H9 (cell line): Measurements from ENCODE around the gene GHRHR. TPM values are rescaled to one million over a fixed set of nuclear protein-coding genes. Genes with fewer than 3 reads are reported as not detected.

ENCODE experiments used
- DNase-seq: peaks from one replicate; pipeline ENCODE4 v3.0.0-alpha.2; 2017
- H2AFZ ChIP-seq: one replicate; pipeline ENCODE4 v1.6.1; 2013; ENCODE audit warnings: mild to moderate bottlenecking, low read length, control low read depth, moderate library complexity
- H2AK5ac ChIP-seq: 2 replicates; pipeline ENCODE4 v1.6.1; 2013; ENCODE audit warnings: low read length, control low read depth, mixed read lengths; ENCODE audit not compliant: insufficient read length
- H2BK120ac ChIP-seq: one replicate; pipeline ENCODE4 v1.6.1; 2013; ENCODE audit warnings: low read depth, mild to moderate bottlenecking, low read length, control low read depth, inconsistent platforms; ENCODE audit not compliant: poor library complexity, severe bottlenecking
- H2BK12ac ChIP-seq: 2 replicates; pipeline ENCODE4 v1.6.1; 2013; ENCODE audit warnings: low read length, control low read depth, mixed read lengths, low read depth; ENCODE audit not compliant: insufficient read length
- H2BK15ac ChIP-seq: 2 replicates; pipeline ENCODE4 v1.6.1; 2013; ENCODE audit warnings: low read depth, low read length, control low read depth
- H2BK20ac ChIP-seq: one replicate; pipeline ENCODE4 v1.6.1; 2013; ENCODE audit warnings: low read depth, mild to moderate bottlenecking, low read length, control low read depth, inconsistent platforms; ENCODE audit not compliant: poor library complexity, severe bottlenecking
- H2BK5ac ChIP-seq: 2 replicates; pipeline ENCODE4 v1.6.1; 2013; ENCODE audit warnings: low read length, control low read depth, mixed read lengths; ENCODE audit not compliant: insufficient read length
- H3K14ac ChIP-seq: 2 replicates; pipeline ENCODE4 v1.6.1; 2013; ENCODE audit warnings: low read length, control low read depth; ENCODE audit not compliant: insufficient read depth
- H3K18ac ChIP-seq: 2 replicates; pipeline ENCODE4 v1.6.1; 2013; ENCODE audit warnings: low read depth, mild to moderate bottlenecking, mixed read lengths, low read length, control low read depth; ENCODE audit not compliant: insufficient read length
- H3K23ac ChIP-seq: 2 replicates; pipeline ENCODE4 v1.6.1; 2013; ENCODE audit warnings: low read length, control low read depth, mixed read lengths, low read depth; ENCODE audit not compliant: insufficient read length
- H3K23me2 ChIP-seq: 2 replicates; pipeline ENCODE4 v1.6.1; 2013; ENCODE audit warnings: low read depth, mild to moderate bottlenecking, mixed read lengths, low read length, control low read depth; ENCODE audit not compliant: insufficient read length, poor library complexity, severe bottlenecking
- H3K27ac ChIP-seq: 2 replicates; pipeline ENCODE4 v1.5.1; 2013; ENCODE audit warnings: low read length, control low read depth, mixed read lengths, low read depth; ENCODE audit not compliant: insufficient read length
- H3K27me3 ChIP-seq: 2 replicates; pipeline ENCODE4 v1.6.1; 2013; ENCODE audit warnings: low read length, control low read depth, inconsistent platforms; ENCODE audit not compliant: insufficient read depth
- H3K4ac ChIP-seq: 2 replicates; pipeline ENCODE4 v1.6.1; 2013; ENCODE audit warnings: low read depth, mild to moderate bottlenecking, control low read depth, inconsistent platforms, low read length, moderate library complexity
- H3K4me1 ChIP-seq: 2 replicates; pipeline ENCODE4 v1.6.1; 2013; ENCODE audit warnings: low read length, control low read depth, inconsistent platforms; ENCODE audit not compliant: insufficient read depth
- H3K4me2 ChIP-seq: 2 replicates; pipeline ENCODE4 v1.6.1; 2013; ENCODE audit warnings: low read length, control low read depth, mixed read lengths; ENCODE audit not compliant: insufficient read length, insufficient read depth
- H3K56ac ChIP-seq: 2 replicates; pipeline ENCODE4 v1.6.1; 2013; ENCODE audit warnings: low read depth, mild to moderate bottlenecking, mixed read lengths, low read length, control low read depth; ENCODE audit not compliant: insufficient read length
- H3K79me1 ChIP-seq: 2 replicates; pipeline ENCODE4 v1.6.1; 2013; ENCODE audit warnings: low read depth, mild to moderate bottlenecking, moderate library complexity, low read length, control low read depth, inconsistent platforms; ENCODE audit not compliant: insufficient read depth, poor library complexity, severe bottlenecking
- H3K79me2 ChIP-seq: 2 replicates; pipeline ENCODE4 v1.6.1; 2013; ENCODE audit warnings: low read length, control low read depth, inconsistent platforms; ENCODE audit not compliant: insufficient read depth
- H3K9ac ChIP-seq: 2 replicates; pipeline ENCODE4 v1.6.1; 2013; ENCODE audit warnings: low read length, control low read depth, mixed read lengths; ENCODE audit not compliant: insufficient read length; ENCODE audit errors: extremely low read depth
- H3K9me3 ChIP-seq: one replicate; pipeline ENCODE4 v1.6.1; 2013; ENCODE audit warnings: low read depth, low read length, inconsistent platforms; ENCODE audit not compliant: control insufficient read depth
- H3T11ph ChIP-seq: one replicate; pipeline ENCODE4 v1.6.1; 2013; ENCODE audit warnings: mild to moderate bottlenecking, low read length, control low read depth, inconsistent platforms
- H4K20me1 ChIP-seq: one replicate; pipeline ENCODE4 v1.6.1; 2013; ENCODE audit not compliant: control insufficient read depth, insufficient read length, insufficient read depth
- H4K5ac ChIP-seq: 2 replicates; pipeline ENCODE4 v1.6.1; 2013; ENCODE audit warnings: low read depth, mild to moderate bottlenecking, mixed read lengths, low read length, control low read depth; ENCODE audit not compliant: insufficient read length
- H4K8ac ChIP-seq: replicated peaks from 2 replicates; pipeline ENCODE4 v1.6.1; 2013; ENCODE audit warnings: low read length, control low read depth, mixed read lengths, low read depth; ENCODE audit not compliant: insufficient read length
- H4K91ac ChIP-seq: 2 replicates; pipeline ENCODE4 v1.6.1; 2013; ENCODE audit warnings: low read depth, mild to moderate bottlenecking, moderate library complexity, mixed read lengths, low read length, control low read depth; ENCODE audit not compliant: insufficient read length
- H3K27ac Mint-ChIP-seq, 3 experiments: 2 replicates in 2 of 3; 3 replicates in 1 of 3; pipeline ENCODE4 v1.8.0; 2020 to 2021; ENCODE audit warnings: mixed read lengths in 3 of 3, mild to moderate bottlenecking in 1 of 3, moderate library complexity in 1 of 3
- H3K27me3 Mint-ChIP-seq: 2 replicates; pipeline ENCODE4 v1.8.0; 2021; ENCODE audit warnings: low read depth, mild to moderate bottlenecking, moderate library complexity, mixed read lengths
- H3K36me3 Mint-ChIP-seq, 3 experiments: 2 replicates in 2 of 3; 3 replicates in 1 of 3; pipeline ENCODE4 v1.8.0; 2020 to 2021; ENCODE audit warnings: low read depth in 3 of 3, mixed read lengths in 3 of 3; ENCODE audit not compliant: insufficient read depth in 1 of 3
- H3K4me1 Mint-ChIP-seq, 2 experiments: 2 replicates each; pipeline ENCODE4 v1.8.0; 2020; ENCODE audit warnings: mixed read lengths in 2 of 2
- H3K4me3 Mint-ChIP-seq, 2 experiments: 2 replicates in 1 of 2; 3 replicates in 1 of 2; pipeline ENCODE4 v1.8.0; 2020 to 2021; ENCODE audit warnings: mild to moderate bottlenecking in 2 of 2, mixed read lengths in 2 of 2, moderate library complexity in 1 of 2
- H3K9me3 Mint-ChIP-seq, 2 experiments: 2 replicates in 1 of 2; 3 replicates in 1 of 2; pipeline ENCODE4 v1.8.0; 2020; ENCODE audit warnings: mild to moderate bottlenecking in 2 of 2, mixed read lengths in 2 of 2, moderate library complexity in 1 of 2
- CTCF ChIP-seq: fragments of 200-600 bp; sonication (generic); conservative IDR thresholded peaks from 3 replicates; pipeline ENCODE4 v1.8.0; 2021; ENCODE audit warnings: antibody characterized with exemption, mild to moderate bottlenecking
- WGBS: extraction: QIAGEN DNeasy Blood & Tissue Kit; methylation state at CpG from one replicate; pipeline ENCODE4 v1.1.7; 2013; ENCODE audit warnings: missing lambda C conversion rate, low lambda C conversion rate, mixed read lengths; ENCODE audit not compliant: insufficient read length; ENCODE audit errors: extremely low coverage; 5-methylcytosine and 5-hydroxymethylcytosine counted together
- total RNA-seq: library from RNA; stranded (reverse); gene quantifications from 2 replicates; pipeline ENCODE4 v1.2.1, GENCODE V29; 2021

The GHRHR gene
- total RNA-seq, 1 experiment from 2014 or later, result 7.4 TPM

GRCh38 chr7:30931929-30932540, 31.7 kb upstream of the GHRHR start:
- H3K23me2 ChIP-seq, result no peaks in the 10 kb centered on the region
- no peak overlapping the region for H2BK120ac ChIP-seq
- WGBS, result no CpG with 5 or more reads among the region's 9 CpGs
- H2BK5ac ChIP-seq, result no peak overlapping the region
- H3K9me3 ChIP-seq, result no peaks in the 10 kb centered on the region
- no peaks in the 10 kb centered on the region for H3K27me3 ChIP-seq
- Mint-ChIP-seq H3K36me3 (no peaks in the 10 kb centered on the region), H3K4me1 (peaks cover 6 to 17% of the 10 kb centered on the region in 2 experiments), H3K27ac (no peak overlapping the region), H3K4me3 (no peak overlapping the region), H3K9me3 (no peaks in the 10 kb centered on the region; a peak in 1 of 5 replicates), H3K27me3 (peaks cover 90% of the 10 kb centered on the region)
- no peak overlapping the region for H3K4me2 ChIP-seq
- H3K4me1 ChIP-seq, result no peaks in the 10 kb centered on the region
- H4K91ac ChIP-seq, result no peak overlapping the region
- H3K79me1 ChIP-seq, result no peaks in the 10 kb centered on the region
- no peak overlapping the region for H3K4ac ChIP-seq
- H4K20me1 ChIP-seq, result no peaks in the 10 kb centered on the region
- no peak for TF ChIP-seq CTCF
- no peak overlapping the region for H3T11ph ChIP-seq
- no peak overlapping the region for H2BK20ac ChIP-seq
- H3K14ac ChIP-seq, result no peak overlapping the region; the same call in 1 of the 2 replicates
- no peak overlapping the region for H2BK12ac ChIP-seq
- H3K18ac ChIP-seq, result no peak overlapping the region
- H2AFZ ChIP-seq, result no peak overlapping the region
- H3K79me2 ChIP-seq, result no peaks in the 10 kb centered on the region
- H4K5ac ChIP-seq, result no peak overlapping the region
- DNase-seq, result no peak
- H3K56ac ChIP-seq, result no peak overlapping the region
- no peak overlapping the region for H3K27ac ChIP-seq
- H3K9ac ChIP-seq, result no peak overlapping the region
- H3K23ac ChIP-seq, result no peak overlapping the region
- no peak overlapping the region for H4K8ac ChIP-seq
- H2BK15ac ChIP-seq, result no peak overlapping the region
- H2AK5ac ChIP-seq, result no peak overlapping the region
